ENCODE data around the gene TLR1. TPM values are rescaled to one million over a fixed set of nuclear protein-coding genes. Genes with fewer than 3 reads are reported as not detected.

TLR1 gene
- polyA plus RNA-seq (2012; ENCODE audit: insufficient read depth, insufficient read length): not detected

- no peak within 1 kb of the TSS for H3K4me3 ChIP-seq (ENCODE audit: low read length)
- DNase-seq (ENCODE audit: low read depth, low spot score): peak; percentile 41
Measured at GRCh38 chr4:38804654-38805295, at the start of gene TLR1. TSS of gene TLR1 (minus strand) at chr4:38804791. CDS start at chr4:38798831, 5,960 bp downstream.

DNA sequence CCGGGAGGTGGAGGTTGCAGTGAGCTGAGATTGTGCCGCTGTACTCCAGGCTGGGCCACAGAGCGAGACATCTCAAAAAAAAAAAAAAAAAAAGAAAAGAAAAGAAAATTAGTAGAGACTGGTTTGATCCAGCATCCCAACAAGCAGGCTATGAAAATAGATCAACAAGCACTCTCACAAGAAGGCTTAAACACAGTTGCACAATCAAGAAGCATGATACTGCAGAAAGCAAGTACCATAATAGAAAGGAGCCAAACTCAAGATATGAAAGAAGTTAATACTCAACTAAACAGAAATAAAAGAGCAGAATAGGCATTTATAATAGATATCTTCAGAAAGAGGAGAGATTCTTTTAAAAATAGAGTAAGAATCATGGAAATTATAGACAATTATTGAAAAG lies 41.4 kb upstream of the TLR1 start:
- no peak for DNase-seq (ENCODE audit: low read depth, low spot score)
- H3K4me3 ChIP-seq (ENCODE audit: low read length): no peak overlapping the region

DNA sequence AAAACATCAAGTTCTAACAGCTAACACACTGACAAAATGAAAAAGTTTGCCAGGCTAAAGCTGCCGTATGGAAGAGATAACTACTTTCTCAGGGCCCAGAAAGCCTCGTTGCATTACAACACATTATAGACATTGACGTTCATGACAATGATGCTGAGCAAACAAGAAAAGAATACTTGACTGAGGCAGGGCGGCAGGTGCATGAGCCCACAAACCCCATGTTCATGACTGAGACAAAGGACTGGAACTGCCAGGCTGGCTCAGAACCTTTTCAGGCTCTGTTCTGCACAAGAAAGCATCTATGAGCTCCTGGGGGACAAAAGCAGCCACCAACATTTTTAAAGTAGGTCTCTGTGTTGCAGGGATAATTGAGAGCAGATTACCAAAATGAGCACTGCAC lies 38.4 kb upstream of the TLR1 start:
- no peak overlapping the region for H3K4me3 ChIP-seq (ENCODE audit: low read length)
- no peak for DNase-seq (ENCODE audit: low read depth, low spot score)

GRCh38 chr4:38837849-38838248 lies 33.3 kb upstream of the TLR1 start:
- H3K4me3 ChIP-seq (ENCODE audit: low read length): no peak overlapping the region
- DNase-seq (ENCODE audit: low read depth, low spot score): no peak

DNA sequence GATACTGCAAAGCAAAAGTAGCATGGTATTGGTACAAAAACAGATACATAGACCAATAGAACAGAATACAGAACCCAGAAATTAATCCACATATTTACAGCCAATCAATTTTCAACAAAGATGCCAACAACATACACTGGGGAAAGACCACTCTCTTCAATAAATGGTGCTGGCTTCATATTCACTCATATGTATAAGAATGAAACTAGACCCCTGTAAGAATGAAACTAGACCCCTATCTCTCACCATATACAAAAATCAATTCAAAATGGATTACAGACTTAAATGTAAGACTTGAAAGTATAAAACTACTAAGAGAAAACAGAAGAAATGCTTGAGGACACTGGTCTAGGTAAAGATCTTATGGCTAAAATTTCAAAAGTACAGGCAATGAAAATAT lies 32.7 kb upstream of the TLR1 start:
- no peak for DNase-seq (ENCODE audit: low read depth, low spot score)
- H3K4me3 ChIP-seq (ENCODE audit: low read length): no peak overlapping the region

GRCh38 chr4:38834570-38834969 lies 30.0 kb upstream of the TLR1 start:
- no peak overlapping the region for H3K4me3 ChIP-seq (ENCODE audit: low read length)
- DNase-seq (ENCODE audit: low read depth, low spot score): no peak

- no peak for DNase-seq (ENCODE audit: low read depth, low spot score)
- H3K4me3 ChIP-seq (ENCODE audit: low read length): no peak overlapping the region
Measured at GRCh38 chr4:38832624-38833528, 28.3 kb upstream of the TLR1 start.

DNA sequence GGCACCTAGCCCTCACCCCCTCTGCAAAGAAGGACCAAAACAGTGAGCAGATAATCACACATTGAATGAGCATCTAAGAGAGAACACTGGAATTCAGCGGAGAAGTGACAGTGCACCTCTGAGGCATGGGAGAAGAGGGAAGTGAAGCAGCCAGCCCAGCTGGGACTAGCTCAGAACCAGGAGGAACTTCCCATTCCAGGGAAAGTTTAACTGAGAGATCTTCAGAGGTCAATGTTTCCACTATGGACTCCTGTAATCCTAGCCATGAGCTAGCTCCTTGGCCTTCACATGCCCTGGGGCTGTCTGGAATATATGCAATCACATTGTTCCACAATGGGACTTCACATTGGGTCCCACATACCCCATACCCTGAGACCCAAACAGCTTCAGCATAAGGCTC lies 27.6 kb upstream of the TLR1 start:
- H3K4me3 ChIP-seq (ENCODE audit: low read length): no peak overlapping the region
- no peak for DNase-seq (ENCODE audit: low read depth, low spot score)

GRCh38 chr4:38831653-38832052 lies 27.1 kb upstream of the TLR1 start:
- no peak for DNase-seq (ENCODE audit: low read depth, low spot score)

DNA sequence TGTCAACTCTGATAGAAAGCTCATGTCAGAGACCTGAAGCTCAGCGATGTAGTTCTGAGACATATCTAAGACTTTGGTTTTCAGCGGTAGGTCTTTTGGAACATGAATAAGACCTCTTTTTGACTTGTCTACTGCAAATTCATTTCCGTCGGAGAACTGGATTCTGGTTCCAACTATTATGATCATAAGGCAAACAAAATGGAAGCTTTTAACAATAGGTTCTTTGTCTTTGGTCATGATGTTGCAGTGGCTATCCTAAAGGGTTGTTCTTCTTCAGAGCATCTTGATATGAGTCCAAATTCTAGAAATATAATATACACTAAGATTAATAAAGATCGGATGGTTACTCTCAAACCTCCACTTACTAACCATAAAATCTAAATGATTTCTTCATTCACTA lies 24.6 kb upstream of the TLR1 start:
- DNase-seq (ENCODE audit: low read depth, low spot score): no peak

More at GRCh38 chr4:38831653-38832052, 27.1 kb upstream of the TLR1 start:
- no peak overlapping the region for H3K4me3 ChIP-seq (ENCODE audit: low read length)

DNA sequence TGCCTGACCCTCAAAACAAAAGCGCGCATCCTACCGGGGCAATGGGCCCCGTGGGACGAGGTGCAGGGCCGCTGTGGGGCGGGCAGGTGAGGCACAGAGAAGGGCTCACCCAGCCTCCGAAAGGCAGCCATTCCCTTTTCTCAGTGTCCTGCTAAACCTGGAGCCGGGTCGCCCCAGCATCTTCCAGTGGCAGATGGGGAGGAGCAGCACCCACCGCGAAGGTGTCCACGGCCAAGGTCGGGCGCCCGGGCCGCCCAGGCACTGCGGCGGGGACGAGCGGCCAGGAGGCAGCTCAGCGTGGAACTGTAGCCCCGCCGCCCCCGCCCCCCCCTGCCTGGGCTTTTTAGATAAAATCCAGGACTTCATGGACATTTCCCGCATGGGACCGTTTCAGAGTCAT lies 19.2 kb upstream of the TLR1 start:
- no peak overlapping the region for H3K4me3 ChIP-seq (ENCODE audit: low read length)
- no peak for DNase-seq (ENCODE audit: low read depth, low spot score)

More for the DNA sequence above, 24.6 kb upstream of the TLR1 start:
- no peak overlapping the region for H3K4me3 ChIP-seq (ENCODE audit: low read length)

DNA sequence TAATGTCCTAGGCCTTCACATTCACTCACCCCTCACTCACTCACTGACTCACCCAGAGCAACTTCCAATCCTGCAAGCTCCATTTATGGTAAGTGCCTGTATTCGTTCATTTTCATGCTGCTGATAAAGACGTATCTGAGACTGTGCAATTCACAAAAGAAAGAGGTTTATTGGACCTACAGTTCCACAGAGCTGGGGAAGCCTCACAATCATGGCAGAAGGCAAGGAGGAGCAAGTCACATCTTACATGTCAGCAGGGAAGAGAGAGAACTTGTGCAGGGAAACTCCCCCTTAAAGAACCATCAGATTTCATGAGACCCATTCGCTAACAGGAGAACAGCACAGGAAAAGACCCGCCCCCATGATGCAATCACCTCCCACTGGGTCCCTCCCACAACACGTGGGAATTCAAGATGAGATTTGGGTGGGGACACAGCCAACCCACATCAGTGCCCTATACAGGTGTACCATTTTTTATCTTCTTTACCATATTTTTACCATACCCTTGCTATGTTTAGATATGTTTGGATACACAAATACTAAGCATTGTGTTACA lies 18.2 kb upstream of the TLR1 start:
- DNase-seq (ENCODE audit: low read depth, low spot score): no peak
- H3K4me3 ChIP-seq (ENCODE audit: low read length): no peak overlapping the region

DNA sequence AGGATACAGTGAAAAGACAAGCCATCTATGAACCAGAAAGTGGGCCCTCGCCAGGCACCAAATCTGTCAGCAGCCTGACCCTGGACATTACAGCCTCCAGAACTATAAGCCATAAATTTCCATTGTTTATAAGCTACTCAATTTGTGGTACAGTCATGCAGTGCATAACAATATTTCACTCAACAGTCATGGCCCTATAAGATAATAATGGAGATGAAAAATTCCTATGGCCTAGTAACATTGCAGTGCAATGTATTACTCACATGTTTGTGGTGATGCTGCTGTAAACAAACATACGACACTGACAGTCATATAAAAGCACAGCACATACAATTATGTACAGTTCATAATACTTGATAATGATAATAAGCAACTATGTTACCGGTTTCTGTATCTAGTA lies 17.1 kb upstream of the TLR1 start:
- H3K4me3 ChIP-seq (ENCODE audit: low read length): no peak overlapping the region
- DNase-seq (ENCODE audit: low read depth, low spot score): no peak

- no peak for DNase-seq (ENCODE audit: low read depth, low spot score)
- H3K4me3 ChIP-seq (ENCODE audit: low read length): no peak overlapping the region
Measured at GRCh38 chr4:38820329-38821061, 15.9 kb upstream of the TLR1 start.

DNA sequence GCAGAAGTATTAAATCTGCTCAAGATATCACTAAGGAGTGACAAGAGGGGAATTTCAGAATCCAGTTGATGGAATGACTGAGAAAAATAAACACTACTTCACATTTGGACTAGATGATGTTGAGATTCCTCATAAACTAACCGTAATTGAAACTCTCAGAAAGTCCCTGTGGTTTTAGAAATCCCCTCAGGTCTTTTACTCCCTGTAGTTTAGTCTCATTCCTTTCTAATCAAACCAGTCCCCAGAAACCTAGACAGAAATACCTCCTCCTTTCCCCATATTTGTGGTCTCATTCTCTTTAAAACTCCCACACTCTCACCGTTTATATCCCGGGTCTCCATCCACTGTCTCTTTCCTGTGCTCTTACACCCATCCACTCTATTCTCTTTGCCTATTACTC lies 15.0 kb upstream of the TLR1 start:
- H3K4me3 ChIP-seq (ENCODE audit: low read length): no peak overlapping the region
- DNase-seq (ENCODE audit: low read depth, low spot score): no peak

- no peak for DNase-seq (ENCODE audit: low read depth, low spot score)
- no peak overlapping the region for H3K4me3 ChIP-seq (ENCODE audit: low read length)
Measured at GRCh38 chr4:38818441-38818976, 13.9 kb upstream of the TLR1 start.

GRCh38 chr4:38815885-38816782 lies 11.5 kb upstream of the TLR1 start:
- no peak overlapping the region for H3K4me3 ChIP-seq (ENCODE audit: low read length)
- DNase-seq (ENCODE audit: low read depth, low spot score): no peak

DNA sequence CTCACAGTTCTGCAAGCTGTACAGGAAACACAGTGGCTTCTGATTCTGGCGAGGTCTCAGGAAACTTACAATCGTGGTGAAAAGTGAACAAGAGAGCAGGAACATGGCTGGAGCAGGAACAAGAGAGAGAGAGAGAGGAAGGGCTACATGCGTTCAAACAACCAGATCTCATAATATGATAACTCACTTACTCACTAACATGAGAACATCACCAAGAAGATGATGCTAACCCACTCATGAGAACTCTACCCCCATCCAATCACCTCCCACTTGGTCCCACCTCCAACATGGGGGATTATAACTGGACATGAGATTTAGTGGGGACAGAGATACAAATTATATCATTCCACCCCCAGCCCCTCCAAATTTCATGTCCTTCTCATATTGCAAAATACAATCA lies 9.8 kb upstream of the TLR1 start:
- DNase-seq (ENCODE audit: low read depth, low spot score): no peak
- H3K4me3 ChIP-seq (ENCODE audit: low read length): no peak overlapping the region

Measured in Jurkat, Clone E6-1 (cell line).